HepG2 (cell line): ENCODE data around the gene PDIA2. TPM values are rescaled to one million over a fixed set of nuclear protein-coding genes. Genes with fewer than 3 reads are reported as not detected.

Experiments
- ATAC-seq: fragments of 200-7000 bp; cut with Tn5 transposase; 3 replicates; pipeline ENCODE4 v1.9.1; 2020; ENCODE audit warnings: mild to moderate bottlenecking, moderate library complexity
- BruUV-seq: library from RNA; stranded (reverse); fragments of 400-500 nt; replicated peaks from 2 replicates; lab custom pipeline; 2021; lab: Mats Ljungman, UMichigan
- CTCF ChIA-PET: fragments of 300-600 bp; formaldehyde crosslinking; extraction: SDS; loops from one replicate; lab custom pipeline; 2021; ENCODE audit warnings: low total read pairs, inconsistent platforms, low intra/inter-chr PET ratio; lab: Yijun Ruan, JAX
- POLR2A ChIA-PET: fragments of 350-600 bp; sonication (Branson Sonifier 250); formaldehyde crosslinking; loops from one replicate; lab custom pipeline; 2020; ENCODE audit warnings: antibody characterized with exemption, inconsistent platforms; lab: Yijun Ruan, JAX
- DNase-seq: peaks from one replicate; pipeline ENCODE4 v3.0.0-alpha.2; 2015; ENCODE audit warnings: low spot score
- FAIRE-seq: peaks from 3 replicates; lab custom pipeline; 2011; peaks lifted over from hg19 to GRCh38; lab: Jason Lieb, UNC
- H2AFZ ChIP-seq: one replicate; pipeline ENCODE4 v1.6.1; 2011; ENCODE audit warnings: low read length, inconsistent platforms
- H3K27ac ChIP-seq: fragments of 300-600 bp; 3 replicates; pipeline ENCODE4 v1.8.0; 2011; ENCODE audit warnings: mixed run types, mild to moderate bottlenecking, mixed read lengths, low read length, inconsistent platforms; ENCODE audit not compliant: insufficient read depth; ENCODE audit errors: extremely low read length
- H3K27me3 ChIP-seq, 2 experiments: fragments of 200-600 bp in 1 of 2; 2 replicates in 1 of 2; 3 replicates in 1 of 2; pipeline versions ENCODE4 v1.6.0 to v1.8.0; 2011; ENCODE audit warnings: low read length in 2 of 2, mild to moderate bottlenecking in 2 of 2, moderate library complexity in 2 of 2, inconsistent platforms in 1 of 2; ENCODE audit not compliant: insufficient read depth in 2 of 2, control insufficient read depth in 1 of 2
- H3K36me3 ChIP-seq, 2 experiments: fragments of 200-600 bp in 1 of 2; replicated peaks in 1 of 2; 2 replicates in 1 of 2; 3 replicates in 1 of 2; pipeline versions ENCODE4 v1.5.1 to v1.8.0; 2011; ENCODE audit warnings: low read length in 2 of 2, inconsistent platforms in 1 of 2; ENCODE audit not compliant: insufficient read depth in 2 of 2, control insufficient read depth in 1 of 2
- H3K4me1 ChIP-seq: 2 replicates; pipeline ENCODE4 v1.5.1; 2012; ENCODE audit warnings: low read length, inconsistent platforms; ENCODE audit not compliant: insufficient read depth
- H3K4me2 ChIP-seq: 2 replicates; pipeline ENCODE4 v1.6.0; 2011; ENCODE audit warnings: low read depth, low read length, inconsistent platforms
- H3K4me3 ChIP-seq, 3 experiments: fragments of 200-600 bp in 1 of 3; sonication (generic), shearing (Covaris generic) in 1 of 3; replicated peaks in 1 of 3; 2 replicates each; pipeline ENCODE4 v1.5.1; 2011 to 2016; ENCODE audit warnings: low read length in 3 of 3, inconsistent platforms in 2 of 3, low read depth in 2 of 3, mild to moderate bottlenecking in 2 of 3, control low read depth in 1 of 3, mixed read lengths in 1 of 3; ENCODE audit not compliant: insufficient read depth in 1 of 3
- H3K79me2 ChIP-seq: one replicate; pipeline ENCODE4 v1.6.1; 2011; ENCODE audit warnings: low read length, inconsistent platforms; ENCODE audit not compliant: insufficient read depth
- H3K9ac ChIP-seq: 2 replicates; pipeline ENCODE4 v1.6.0; 2011; ENCODE audit warnings: mild to moderate bottlenecking, low read depth, low read length, inconsistent platforms; ENCODE audit not compliant: insufficient read depth
- H3K9me3 ChIP-seq: 2 replicates; pipeline ENCODE4 v1.5.1; 2012; ENCODE audit warnings: mild to moderate bottlenecking, low read length
- H4K20me1 ChIP-seq: 2 replicates; pipeline ENCODE4 v1.6.0; 2011; ENCODE audit warnings: inconsistent platforms, mild to moderate bottlenecking, low read length, moderate library complexity; ENCODE audit not compliant: insufficient read depth
- EEA1 ChIP-seq: sonication (generic); formaldehyde crosslinking; IDR thresholded peaks from 2 replicates; pipeline ENCODE4 v1.5.1; 2020; ENCODE audit warnings: mild to moderate bottlenecking, missing genetic modification reagents, borderline replicate concordance
- NFKB2 ChIP-seq: sonication (generic); formaldehyde crosslinking; IDR thresholded peaks from 2 replicates; pipeline ENCODE4 v1.4.0; 2020; ENCODE audit warnings: missing genetic modification reagents, borderline replicate concordance
- PAXIP1 ChIP-seq: sonication (generic); formaldehyde crosslinking; conservative IDR thresholded peaks from 2 replicates; pipeline ENCODE4 v1.4.0; 2020; ENCODE audit warnings: mild to moderate bottlenecking, missing genetic modification reagents, moderate library complexity
- PRDM4 ChIP-seq: sonication (generic); formaldehyde crosslinking; IDR thresholded peaks from 2 replicates; pipeline ENCODE4 v1.9.0; 2021; ENCODE audit warnings: missing genetic modification reagents, borderline replicate concordance
- PRPF4 ChIP-seq: fragments of 200-400 bp; formaldehyde crosslinking; IDR thresholded peaks from 2 replicates; pipeline ENCODE4 v1.6.1; 2016; ENCODE audit warnings: low read length, low read depth; ENCODE audit not compliant: poor library complexity, severe bottlenecking
- SYNCRIP ChIP-seq: fragments of 200-400 bp; formaldehyde crosslinking; IDR thresholded peaks from 2 replicates; pipeline ENCODE4 v1.6.1; 2018; ENCODE audit warnings: mild to moderate bottlenecking, low read depth, low read length; ENCODE audit not compliant: insufficient read depth
- ZNF354B ChIP-seq: sonication (generic); formaldehyde crosslinking; IDR thresholded peaks from 2 replicates; pipeline ENCODE4 v1.8.0; 2022; ENCODE audit warnings: mild to moderate bottlenecking, missing genetic modification reagents
- ZNF441 ChIP-seq: sonication (generic); formaldehyde crosslinking; IDR thresholded peaks from 2 replicates; pipeline ENCODE4 v1.7.0; 2021; ENCODE audit warnings: missing genetic modification reagents, borderline replicate concordance
- ZNF609 ChIP-seq: sonication (generic); formaldehyde crosslinking; IDR thresholded peaks from 2 replicates; pipeline ENCODE4 v1.4.0; 2020; ENCODE audit warnings: mild to moderate bottlenecking, missing genetic modification reagents, borderline replicate concordance
- ZNF740 ChIP-seq: sonication (generic); formaldehyde crosslinking; IDR thresholded peaks from 2 replicates; pipeline ENCODE4 v1.4.0; 2020; ENCODE audit warnings: missing genetic modification reagents
- ZNF773 ChIP-seq: sonication (generic); formaldehyde crosslinking; IDR thresholded peaks from 2 replicates; pipeline ENCODE4 v1.4.0; 2020; ENCODE audit warnings: missing genetic modification reagents, borderline replicate concordance
- ZNF781 ChIP-seq: sonication (generic); formaldehyde crosslinking; IDR thresholded peaks from 2 replicates; pipeline ENCODE4 v1.5.1; 2020; ENCODE audit warnings: borderline replicate concordance, mild to moderate bottlenecking, missing genetic modification reagents; ENCODE audit errors: not compliant biosample characterization
- WGBS: methylation state at CpG from one replicate; pipeline ENCODE4 v1.1.6; 2017; ENCODE audit warnings: low lambda C conversion rate; 5-methylcytosine and 5-hydroxymethylcytosine counted together
- in situ Hi-C: cut with HindIII; loops from 2 replicates; pipeline ENCODE4 v1.10.0; 2017; ENCODE audit warnings: low pct_unique_long_range_greater_than_20kb; ENCODE audit not compliant: extremely low pct_ligation_motif_present
- intact Hi-C: fragments of 100-400 bp; cut with micrococcal nuclease; formaldehyde crosslinking; loops from one replicate; pipeline ENCODE4 v1.10.0; 2022; ENCODE audit not compliant: unreplicated experiment
- polyA plus RNA-seq, 8 experiments: library from polyadenylated mRNA; depleted of rRNA in 3 of 8; stranded (reverse) in 7 of 8; unstranded in 1 of 8; fragments of >200 nt; fragmentation: Illumina TruSeq in 4 of 8; extraction: Trizol in 4 of 8; gene quantifications; 2 replicates each; pipeline versions ENCODE4 v1.2.1 to v1.2.3, GENCODE V29; 2011 to 2016; ENCODE audit warnings: low read depth in 4 of 8, missing spikeins in 1 of 8, mixed read lengths in 1 of 8; ENCODE audit not compliant: insufficient read depth in 1 of 8
- total RNA-seq, 5 experiments: library from RNA; depleted of rRNA; stranded (reverse); fragments of >200 nt; fragmentation: Illumina TruSeq; extraction: Trizol; gene quantifications; 2 replicates each; pipeline ENCODE4 v1.2.3, GENCODE V29; 2016; ENCODE audit warnings: low read depth in 1 of 5

The PDIA2 gene
- total and polyA plus RNA-seq, 2 of the 13 experiments (the other 11 are each of a cell fraction or from before 2014, with no cell fraction given) = 0.35 to 1.9 TPM

- Histone ChIP-seq H3K9me3 (no peaks in the 10 kb centered on the region), H3K27ac (no peak overlapping the region), H3K9ac (no peak overlapping the region), H3K4me2 (no peak overlapping the region), H3K79me2 (peaks cover 2% of the 10 kb centered on the region), H3K4me1 (no peaks in the 10 kb centered on the region), H3K27me3 (no peaks in the 10 kb centered on the region), H3K4me3 (no peak overlapping the region), H2AFZ (no peak overlapping the region), H3K36me3 (peaks cover 18 to 67% of the 10 kb centered on the region in 2 experiments), H4K20me1 (peaks cover 7% of the 10 kb centered on the region; the same call in 1 of the 2 replicates)
- in situ Hi-C loops = no loop called here
- ATAC-seq (no peak), FAIRE-seq (no peak), DNase-seq (no peak)
- no TSS peak for BruUV-seq
- CTCF ChIA-PET = no interaction called here
- intact Hi-C loops = no loop called here
- POLR2A ChIA-PET = no interaction called here
- WGBS = 97% methylated on average over 13 of the region's 21 CpGs
- TF ChIP-seq PRDM4 (CRISPR knock-in tag) = no peak
- no peak for TF ChIP-seq PRPF4
- no peak for TF ChIP-seq SYNCRIP
- no peak for TF ChIP-seq ZNF781 (CRISPR knock-in tag)
- TF ChIP-seq EEA1 (CRISPR knock-in tag) = no peak
- TF ChIP-seq ZNF609 (CRISPR knock-in tag) = no peak
- TF ChIP-seq ZNF773 = no peak
- no peak for TF ChIP-seq ZNF354B (CRISPR knock-in tag)
- TF ChIP-seq NFKB2 (CRISPR knock-in tag) = no peak
- no peak for TF ChIP-seq ZNF740 (CRISPR knock-in tag)
- no peak for TF ChIP-seq PAXIP1 (CRISPR knock-in tag)
- no peak for TF ChIP-seq ZNF441
Observed at GRCh38 chr16:307691-308312, 24.8 kb downstream of the PDIA2 start.
